Measurements from ENCODE around the gene KDM4B.

DNA sequence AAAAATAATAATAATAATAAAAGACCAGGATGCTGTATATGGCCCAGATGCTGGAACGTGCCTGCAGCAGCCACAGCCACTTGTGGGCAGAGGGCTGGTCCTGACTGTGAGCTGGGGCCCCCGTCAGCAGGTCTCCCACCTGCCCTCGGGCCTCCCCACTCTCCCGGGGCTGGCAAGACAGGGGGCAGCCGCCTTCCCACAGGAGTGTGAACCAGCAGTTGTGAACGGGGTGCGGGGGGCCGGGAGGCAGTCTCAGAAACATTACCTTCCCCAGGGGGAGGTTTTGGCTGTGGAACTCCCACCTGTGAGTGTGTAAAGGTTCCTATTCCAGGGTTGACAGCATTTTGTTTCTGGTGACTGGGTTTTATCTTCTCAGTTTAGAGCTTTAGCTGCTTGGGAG, 151.4 kb downstream of the KDM4B start:
- TF ChIP-seq, protein P1, sequence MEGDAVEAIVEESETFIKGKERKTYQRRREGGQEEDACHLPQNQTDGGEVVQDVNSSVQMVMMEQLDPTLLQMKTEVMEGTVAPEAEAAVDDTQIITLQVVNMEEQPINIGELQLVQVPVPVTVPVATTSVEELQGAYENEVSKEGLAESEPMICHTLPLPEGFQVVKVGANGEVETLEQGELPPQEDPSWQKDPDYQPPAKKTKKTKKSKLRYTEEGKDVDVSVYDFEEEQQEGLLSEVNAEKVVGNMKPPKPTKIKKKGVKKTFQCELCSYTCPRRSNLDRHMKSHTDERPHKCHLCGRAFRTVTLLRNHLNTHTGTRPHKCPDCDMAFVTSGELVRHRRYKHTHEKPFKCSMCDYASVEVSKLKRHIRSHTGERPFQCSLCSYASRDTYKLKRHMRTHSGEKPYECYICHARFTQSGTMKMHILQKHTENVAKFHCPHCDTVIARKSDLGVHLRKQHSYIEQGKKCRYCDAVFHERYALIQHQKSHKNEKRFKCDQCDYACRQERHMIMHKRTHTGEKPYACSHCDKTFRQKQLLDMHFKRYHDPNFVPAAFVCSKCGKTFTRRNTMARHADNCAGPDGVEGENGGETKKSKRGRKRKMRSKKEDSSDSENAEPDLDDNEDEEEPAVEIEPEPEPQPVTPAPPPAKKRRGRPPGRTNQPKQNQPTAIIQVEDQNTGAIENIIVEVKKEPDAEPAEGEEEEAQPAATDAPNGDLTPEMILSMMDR (IDR thresholded peaks at IDR 0.05): no peak
- no peak for TF ChIP-seq POLR2A (IDR thresholded peaks at IDR 0.05)

Measured in uterus (tissue), 2 donors.